ENCODE results near the gene PLXNA2. TPM values are rescaled to one million over a fixed set of nuclear protein-coding genes. Genes with fewer than 3 reads are reported as not detected.

PLXNA2 gene
- total RNA-seq, 2 experiments from 2014 or later, result 0.23 TPM; not detected in 1

DNA sequence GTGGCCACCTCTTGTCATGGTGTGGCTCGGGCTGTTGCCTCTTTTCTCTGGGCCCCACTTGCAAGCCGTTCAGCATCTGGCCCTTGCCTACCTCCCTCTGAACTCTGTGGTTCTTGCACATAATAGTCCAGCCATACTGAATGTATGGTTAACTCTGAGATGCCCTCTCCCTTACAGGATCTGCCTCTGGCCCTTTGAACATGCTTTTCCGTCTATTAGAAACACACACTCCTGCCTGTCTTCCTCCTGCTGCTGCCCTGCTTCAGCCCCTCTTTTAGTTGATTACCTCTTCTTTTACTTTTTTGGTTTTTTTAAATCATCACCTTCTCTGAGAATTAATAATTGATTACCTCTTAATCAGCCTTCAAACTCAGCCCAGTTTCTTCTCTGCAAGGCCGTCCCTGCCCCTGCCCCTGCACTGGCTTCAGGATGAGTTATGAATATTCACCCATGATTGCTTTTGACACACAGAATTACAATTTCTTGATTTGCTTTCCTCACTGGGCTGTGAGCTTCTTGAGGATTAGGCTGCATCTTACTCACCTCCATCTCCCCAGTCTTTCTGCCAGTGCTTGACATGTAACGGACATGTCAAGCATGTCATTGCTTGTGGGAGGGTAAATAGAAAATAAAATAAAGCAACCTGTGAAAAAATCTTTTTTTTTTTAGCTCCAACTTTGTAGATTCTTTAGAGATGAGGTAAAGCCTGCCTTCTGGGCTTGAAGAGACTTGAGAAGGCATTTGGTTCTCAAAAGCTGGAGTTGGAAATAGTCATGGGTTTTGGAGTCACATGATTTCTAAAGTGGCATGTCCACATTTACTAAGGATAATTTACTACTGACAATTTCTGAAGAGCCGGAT lies 158.3 kb downstream of the PLXNA2 start:
- Histone ChIP-seq H3K79me2 (ENCODE audit: insufficient read depth, low read depth, low read length) (no peaks in the 10 kb centered on the region), H3K4me3 (ENCODE audit: low read depth, low read length, poor library complexity, severe bottlenecking) (no peak overlapping the region), H3K27ac (ENCODE audit: low read depth, low read length, poor library complexity, severe bottlenecking) (no peak overlapping the region), H4K20me1 (ENCODE audit: insufficient read depth, low read length) (no peaks in the 10 kb centered on the region), H2AFZ (ENCODE audit: low read length) (no peak overlapping the region), H3K9me2 (ENCODE audit: insufficient read depth, low read length) (no peaks in the 10 kb centered on the region), H3K4me2 (ENCODE audit: low read length) (peak overlapping the region; percentile 15; the same call in 1 of the 2 replicates), H3K9me3 (ENCODE audit: low read length) (no peaks in the 10 kb centered on the region), H3K36me3 (ENCODE audit: insufficient read depth, low read length) (no peaks in the 10 kb centered on the region), H3K4me1 (ENCODE audit: insufficient read depth, low read length, poor library complexity, severe bottlenecking) (no peaks in the 10 kb centered on the region)
- intact Hi-C loops (cut with micrococcal nuclease; ENCODE audit: unreplicated experiment), result loop anchor here (2.0 kb wide), 1 partner anchor 55 kb away; no protein-coding TSS in a partner anchor
- BruUV-seq (replicated peaks), result no TSS peak
- CTCF ChIA-PET (ENCODE audit: unreplicated experiment), result no interaction called here
- no peak for DNase-seq (ENCODE audit: low spot score)
- TF ChIP-seq, protein P1, sequence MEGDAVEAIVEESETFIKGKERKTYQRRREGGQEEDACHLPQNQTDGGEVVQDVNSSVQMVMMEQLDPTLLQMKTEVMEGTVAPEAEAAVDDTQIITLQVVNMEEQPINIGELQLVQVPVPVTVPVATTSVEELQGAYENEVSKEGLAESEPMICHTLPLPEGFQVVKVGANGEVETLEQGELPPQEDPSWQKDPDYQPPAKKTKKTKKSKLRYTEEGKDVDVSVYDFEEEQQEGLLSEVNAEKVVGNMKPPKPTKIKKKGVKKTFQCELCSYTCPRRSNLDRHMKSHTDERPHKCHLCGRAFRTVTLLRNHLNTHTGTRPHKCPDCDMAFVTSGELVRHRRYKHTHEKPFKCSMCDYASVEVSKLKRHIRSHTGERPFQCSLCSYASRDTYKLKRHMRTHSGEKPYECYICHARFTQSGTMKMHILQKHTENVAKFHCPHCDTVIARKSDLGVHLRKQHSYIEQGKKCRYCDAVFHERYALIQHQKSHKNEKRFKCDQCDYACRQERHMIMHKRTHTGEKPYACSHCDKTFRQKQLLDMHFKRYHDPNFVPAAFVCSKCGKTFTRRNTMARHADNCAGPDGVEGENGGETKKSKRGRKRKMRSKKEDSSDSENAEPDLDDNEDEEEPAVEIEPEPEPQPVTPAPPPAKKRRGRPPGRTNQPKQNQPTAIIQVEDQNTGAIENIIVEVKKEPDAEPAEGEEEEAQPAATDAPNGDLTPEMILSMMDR (conservative IDR thresholded peaks at IDR 0.05; ENCODE audit: low read length), result no peak
- no peak for TF ChIP-seq EZH2phosphoT487 (IDR thresholded peaks at IDR 0.05; ENCODE audit: borderline replicate concordance, low read depth, low read length)
- POLR2A ChIA-PET, result interaction anchor here (0.6 to 1.0 kb wide), 3 partner anchors 12 to 900 kb away, joined by 3 to 4 read pairs (median 3); no protein-coding TSS in a partner anchor

DNA sequence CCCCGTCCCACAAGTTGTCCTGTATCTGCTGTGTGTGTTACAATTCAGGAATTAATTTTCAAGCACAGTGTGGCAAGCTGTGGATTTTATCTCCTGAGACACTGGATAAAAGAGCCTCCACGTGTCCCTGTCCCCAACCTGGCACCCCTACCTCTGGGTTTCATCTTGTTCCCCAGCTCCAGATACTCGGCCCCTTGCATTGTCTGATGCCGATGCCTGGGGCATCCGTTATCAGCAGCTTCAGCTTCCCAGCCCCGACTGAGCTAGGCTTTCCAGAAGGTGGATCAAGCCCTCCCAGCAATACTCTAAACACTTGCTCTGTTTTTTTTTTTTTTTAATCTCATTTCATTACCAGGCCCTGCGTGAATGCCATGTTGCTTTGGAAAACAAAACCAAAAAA lies 159.4 kb downstream of the PLXNA2 start:
- no TSS peak for BruUV-seq (replicated peaks)
- CTCF ChIA-PET (ENCODE audit: unreplicated experiment), result no interaction called here
- Histone ChIP-seq H3K79me2 (ENCODE audit: insufficient read depth, low read depth, low read length) (no peaks in the 10 kb centered on the region), H3K9me3 (ENCODE audit: low read length) (no peaks in the 10 kb centered on the region), H3K4me1 (ENCODE audit: insufficient read depth, low read length, poor library complexity, severe bottlenecking) (no peaks in the 10 kb centered on the region), H3K9me2 (ENCODE audit: insufficient read depth, low read length) (no peaks in the 10 kb centered on the region), H3K4me3 (ENCODE audit: low read depth, low read length, poor library complexity, severe bottlenecking) (no peak overlapping the region), H3K4me2 (ENCODE audit: low read length) (no peak overlapping the region), H3K36me3 (ENCODE audit: insufficient read depth, low read length) (no peaks in the 10 kb centered on the region), H2AFZ (ENCODE audit: low read length) (no peak overlapping the region), H3K27ac (ENCODE audit: low read depth, low read length, poor library complexity, severe bottlenecking) (no peak overlapping the region), H4K20me1 (ENCODE audit: insufficient read depth, low read length) (no peaks in the 10 kb centered on the region)
- TF ChIP-seq, protein P1 (conservative IDR thresholded peaks at IDR 0.05; ENCODE audit: low read length), result no peak
- TF ChIP-seq EZH2phosphoT487 (IDR thresholded peaks at IDR 0.05; ENCODE audit: borderline replicate concordance, low read depth, low read length), result no peak
- DNase-seq (ENCODE audit: low spot score), result no peak
- intact Hi-C loops (cut with micrococcal nuclease; ENCODE audit: unreplicated experiment), result loop anchor here (2.0 kb wide), 1 partner anchor 54 kb away; no protein-coding TSS in a partner anchor
- POLR2A ChIA-PET, result interaction anchor here (0.7 kb wide), 2 partner anchors 178 to 899 kb away, joined by 3 read pairs; no protein-coding TSS in a partner anchor

DNA sequence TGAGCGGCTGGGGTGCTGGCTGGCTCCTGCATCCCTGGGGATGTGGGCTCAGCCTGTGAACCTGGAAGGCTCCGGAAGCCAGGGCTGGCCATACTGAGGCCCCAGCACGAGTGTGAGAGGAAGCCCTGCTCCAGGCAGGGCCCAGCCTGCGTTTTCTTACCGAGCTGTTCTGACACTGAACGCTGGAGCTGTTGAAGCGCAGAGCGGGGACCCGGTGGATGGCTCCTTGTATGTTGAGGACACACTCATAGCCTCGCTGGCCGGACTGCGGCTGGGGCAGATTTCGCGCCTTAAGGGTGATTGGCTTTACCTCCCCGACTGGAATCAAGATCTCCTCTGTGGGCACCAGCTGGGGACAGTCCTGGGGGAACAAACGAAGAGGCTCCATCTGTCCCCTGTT lies 160.0 kb downstream of the PLXNA2 start:
- no TSS peak for BruUV-seq (replicated peaks)
- DNase-seq (ENCODE audit: low spot score), result no peak
- Histone ChIP-seq H3K9me2 (ENCODE audit: insufficient read depth, low read length) (no peaks in the 10 kb centered on the region), H3K9me3 (ENCODE audit: low read length) (no peaks in the 10 kb centered on the region), H3K27ac (ENCODE audit: low read depth, low read length, poor library complexity, severe bottlenecking) (no peak overlapping the region), H3K4me3 (ENCODE audit: low read depth, low read length, poor library complexity, severe bottlenecking) (no peak overlapping the region), H3K36me3 (ENCODE audit: insufficient read depth, low read length) (no peaks in the 10 kb centered on the region), H3K4me2 (ENCODE audit: low read length) (no peak overlapping the region), H2AFZ (ENCODE audit: low read length) (no peak overlapping the region), H3K4me1 (ENCODE audit: insufficient read depth, low read length, poor library complexity, severe bottlenecking) (no peaks in the 10 kb centered on the region), H4K20me1 (ENCODE audit: insufficient read depth, low read length) (no peaks in the 10 kb centered on the region), H3K79me2 (ENCODE audit: insufficient read depth, low read depth, low read length) (no peaks in the 10 kb centered on the region)
- TF ChIP-seq, protein P1 (conservative IDR thresholded peaks at IDR 0.05; ENCODE audit: low read length), result no peak
- TF ChIP-seq EZH2phosphoT487 (IDR thresholded peaks at IDR 0.05; ENCODE audit: borderline replicate concordance, low read depth, low read length), result no peak
- CTCF ChIA-PET (ENCODE audit: unreplicated experiment), result no interaction called here
- intact Hi-C loops (cut with micrococcal nuclease; ENCODE audit: unreplicated experiment), result loop anchor here (2.0 kb wide), 1 partner anchor 53 kb away; no protein-coding TSS in a partner anchor
- POLR2A ChIA-PET, result interaction anchor here (0.7 kb wide), 1 partner anchor 178 kb away, joined by 3 read pairs; no protein-coding TSS in a partner anchor

All from OCI-LY7 (cell line).